Stimulated activated CD8-positive, alpha-beta memory T cell treated with anti-CD3 and anti-CD28 coated beads, Interleukin-7, amount 100 ng/mL, for 1 hour (primary cell): ENCODE data around the gene CKLF.

ENCODE experiments used
- DNase-seq, 2 donors: peaks; one replicate each; pipeline ENCODE4 v3.0.0-alpha.2; 2020; ENCODE audit warnings: low read depth in 2 of 2

Gene CKLF

DNA sequence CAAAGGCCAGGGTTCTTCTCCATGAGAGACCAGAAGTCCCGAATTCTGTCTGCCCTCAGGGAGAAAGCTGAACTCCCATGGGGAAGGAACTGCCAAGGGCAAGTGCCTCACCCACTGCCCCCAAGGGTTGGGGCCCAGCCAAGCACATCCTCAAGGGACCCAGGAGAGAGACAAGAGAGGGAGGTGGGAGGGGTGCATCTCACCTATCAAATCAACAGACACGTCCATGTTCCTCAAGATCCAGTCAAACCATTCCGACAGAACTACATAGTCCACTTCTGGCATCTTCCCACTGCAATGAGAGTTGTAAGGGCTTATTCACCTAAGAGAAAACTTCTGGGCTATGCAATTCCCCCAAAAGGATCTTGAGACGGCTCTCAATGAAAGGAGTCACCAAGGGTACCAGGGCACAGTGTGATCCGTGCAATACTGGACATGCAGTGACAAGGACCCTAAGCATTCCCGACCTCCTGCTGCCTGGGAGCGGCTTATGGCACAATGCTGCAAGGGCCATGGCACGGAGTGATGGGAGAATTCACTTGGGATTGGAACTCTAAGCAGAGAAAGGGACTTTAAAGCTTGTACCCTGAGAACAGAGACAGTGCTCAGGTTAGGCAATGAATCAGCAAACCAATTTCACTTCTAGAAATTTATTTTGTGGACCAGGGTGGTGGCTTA lies 34.7 kb upstream of the CKLF start:
- DNase-seq, result no peak

DNA sequence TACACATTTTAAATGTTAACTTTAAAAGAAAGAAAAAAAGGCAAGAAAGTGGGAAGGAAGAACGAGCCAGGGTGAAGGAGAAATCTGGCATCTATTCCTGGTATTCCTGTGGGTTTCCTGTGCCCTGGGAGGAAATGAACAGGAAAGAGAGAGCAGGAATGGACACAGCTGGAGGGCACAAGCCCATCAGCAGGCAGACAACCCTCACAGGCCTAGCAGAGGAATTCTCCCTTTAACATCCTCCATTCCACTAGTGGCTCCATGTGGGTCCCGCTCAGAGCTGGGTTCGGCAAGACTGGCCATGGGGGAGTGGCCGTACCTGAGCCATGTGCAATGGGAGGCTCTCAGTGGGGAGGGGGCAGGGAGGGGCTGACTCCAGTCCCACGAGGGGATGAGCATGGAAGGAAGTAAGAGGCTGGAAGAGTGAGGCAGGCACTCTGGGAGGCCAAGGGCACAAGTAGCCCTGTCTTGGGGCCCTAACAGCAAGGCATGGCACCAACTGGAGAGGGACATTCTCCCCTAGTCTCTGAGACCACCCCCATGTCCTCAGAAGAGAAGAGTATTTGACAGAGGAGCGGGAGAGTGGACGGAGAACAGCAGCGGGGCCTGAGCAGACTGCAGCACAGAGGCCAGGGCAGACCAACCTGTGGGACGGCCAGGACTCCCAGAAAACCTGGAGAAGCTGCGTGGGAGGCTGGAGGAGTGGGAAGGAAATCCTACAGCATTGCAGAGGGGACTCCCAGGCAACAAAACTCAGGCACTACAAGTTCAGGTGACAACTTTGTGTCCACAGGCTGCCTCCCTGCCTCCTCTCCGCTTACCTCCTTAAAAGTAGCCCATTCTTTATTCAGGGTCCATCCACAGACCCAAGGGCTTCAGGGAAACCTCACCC lies 32.6 kb upstream of the CKLF start:
- DNase-seq, result no peak

DNA sequence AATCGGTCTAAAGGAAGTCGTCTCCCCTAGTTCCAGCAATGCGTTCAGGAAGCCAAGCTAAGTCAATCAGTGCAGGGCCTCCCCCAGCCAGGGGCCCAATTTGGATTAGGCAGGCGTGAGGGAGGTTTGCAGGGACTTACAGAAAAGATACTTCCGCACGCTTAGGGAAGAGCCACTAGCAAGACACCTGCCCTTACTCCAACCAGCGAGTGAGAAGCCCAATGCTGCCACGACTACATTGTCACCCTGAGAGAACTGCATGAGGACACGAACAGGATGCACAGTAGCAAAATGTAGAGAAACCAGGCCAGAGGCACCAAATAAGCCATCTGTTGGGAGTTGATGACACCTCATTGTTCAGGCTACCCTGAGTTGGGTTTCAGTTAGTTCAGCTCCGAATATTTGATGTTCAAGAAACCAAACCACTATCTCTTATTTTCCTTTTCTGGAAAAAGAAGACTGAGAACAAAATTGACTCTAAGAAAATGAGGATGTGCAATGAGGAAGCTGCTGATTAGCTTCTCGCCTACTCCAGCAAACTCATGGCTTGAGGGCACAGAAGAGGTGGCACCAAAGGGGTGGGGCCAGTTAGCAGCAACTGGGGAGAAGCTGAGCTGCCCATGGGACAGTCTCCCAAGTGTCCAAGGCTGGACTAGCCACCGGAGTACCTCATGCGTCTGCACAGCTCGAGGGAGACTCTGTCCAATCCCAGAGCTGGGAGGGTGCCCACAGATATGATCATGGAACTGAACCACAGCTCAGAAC lies 31.8 kb upstream of the CKLF start:
- DNase-seq, result no peak

DNA sequence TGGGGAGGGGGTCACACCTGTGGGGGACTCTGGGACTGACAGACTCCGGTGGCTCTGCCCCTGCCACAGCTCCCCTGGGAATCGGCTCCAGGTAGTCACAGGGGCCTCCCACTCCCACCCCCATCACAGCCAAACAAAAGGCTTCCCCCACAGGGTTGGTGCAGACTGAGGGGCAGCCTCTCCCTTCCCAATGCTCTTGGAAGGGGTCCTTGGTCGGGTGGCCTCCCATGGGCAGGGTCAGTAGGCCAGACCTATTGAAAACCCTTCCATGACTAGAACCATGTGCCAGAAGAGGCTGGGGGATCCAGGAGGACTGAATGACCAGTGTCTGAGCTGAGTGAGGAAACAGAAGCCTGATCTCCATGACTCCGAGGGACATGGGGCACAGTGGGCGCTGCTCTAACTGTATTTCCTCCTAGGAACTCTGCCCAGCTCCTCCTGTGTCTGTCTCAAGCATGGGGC lies 31.1 kb upstream of the CKLF start:
- DNase-seq, result no peak

DNA sequence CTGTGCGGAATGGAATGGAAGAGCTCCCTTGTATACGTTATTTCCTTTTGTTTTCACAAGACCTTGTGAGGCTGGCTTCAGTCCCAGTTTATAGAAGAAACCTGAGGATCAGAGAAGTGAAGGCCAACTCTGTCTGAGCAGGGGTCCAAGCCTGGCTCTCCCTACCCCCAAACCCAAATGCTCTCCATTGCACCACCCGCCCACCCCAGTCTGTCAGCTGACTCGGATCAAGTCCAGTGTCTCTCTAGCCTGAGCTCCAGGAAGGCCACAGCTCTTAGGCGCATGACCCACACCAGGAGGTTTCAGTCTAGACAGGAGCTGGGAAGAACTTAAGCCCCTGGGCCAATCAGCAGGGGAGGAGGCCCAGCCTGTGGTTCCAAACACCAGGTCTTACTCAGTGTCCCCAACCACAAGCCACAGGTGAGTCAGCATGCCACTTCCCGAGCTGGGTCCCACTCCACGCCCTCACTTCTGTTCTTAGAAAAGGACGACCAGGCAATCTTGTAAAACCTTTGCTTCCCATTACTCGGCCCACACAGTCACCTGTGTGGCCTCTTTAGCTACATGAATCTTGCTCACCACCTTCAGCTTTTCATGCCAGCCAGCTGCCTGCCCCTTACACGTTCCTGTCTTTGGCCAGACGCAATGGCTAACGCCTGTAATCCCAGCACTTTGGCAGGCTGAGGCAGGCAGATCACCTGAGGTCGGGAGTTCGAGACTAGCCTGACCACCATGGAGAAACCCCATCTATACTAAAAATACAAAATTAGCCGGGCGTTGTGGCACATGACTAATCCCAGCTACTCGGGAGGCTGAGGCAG lies 30.2 kb upstream of the CKLF start:
- DNase-seq, result peak; percentile 80 to 85

DNA sequence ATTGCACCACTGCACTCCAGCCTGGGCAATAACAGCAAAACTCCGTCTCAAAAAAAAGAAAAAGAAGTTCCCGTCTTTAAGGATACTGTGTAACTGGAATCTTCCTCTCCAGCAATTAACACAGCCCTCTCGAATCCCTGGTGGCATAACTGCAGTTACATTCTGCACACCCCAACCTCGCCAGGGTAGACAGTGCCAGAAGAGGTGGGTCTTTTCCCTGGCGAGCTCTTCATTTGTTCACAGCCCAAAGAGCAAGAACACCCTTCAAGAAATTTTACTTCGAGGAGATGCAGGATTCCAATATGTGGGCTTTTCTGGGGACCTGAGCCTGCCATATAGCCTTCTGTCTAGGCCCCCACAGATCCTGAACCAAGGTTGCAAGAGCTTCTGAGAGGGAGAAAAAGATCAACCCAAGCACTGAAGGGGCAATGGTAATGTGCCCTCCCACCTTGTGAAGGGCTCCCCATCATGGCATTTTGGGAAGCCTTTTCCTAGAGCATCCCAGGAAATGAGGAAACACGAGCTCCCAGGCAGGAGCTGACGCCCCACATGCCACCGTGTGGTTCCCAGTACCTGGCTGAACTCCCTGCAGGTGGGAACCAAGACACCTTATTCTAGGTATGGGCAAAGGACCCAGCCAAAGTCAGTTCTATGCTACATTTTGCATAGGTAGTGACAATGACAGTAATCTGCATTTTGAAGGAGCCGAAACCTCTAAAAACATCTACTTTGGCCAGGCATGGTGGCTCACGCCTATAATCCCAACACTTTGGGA lies 29.4 kb upstream of the CKLF start:
- DNase-seq, result no peak

DNA sequence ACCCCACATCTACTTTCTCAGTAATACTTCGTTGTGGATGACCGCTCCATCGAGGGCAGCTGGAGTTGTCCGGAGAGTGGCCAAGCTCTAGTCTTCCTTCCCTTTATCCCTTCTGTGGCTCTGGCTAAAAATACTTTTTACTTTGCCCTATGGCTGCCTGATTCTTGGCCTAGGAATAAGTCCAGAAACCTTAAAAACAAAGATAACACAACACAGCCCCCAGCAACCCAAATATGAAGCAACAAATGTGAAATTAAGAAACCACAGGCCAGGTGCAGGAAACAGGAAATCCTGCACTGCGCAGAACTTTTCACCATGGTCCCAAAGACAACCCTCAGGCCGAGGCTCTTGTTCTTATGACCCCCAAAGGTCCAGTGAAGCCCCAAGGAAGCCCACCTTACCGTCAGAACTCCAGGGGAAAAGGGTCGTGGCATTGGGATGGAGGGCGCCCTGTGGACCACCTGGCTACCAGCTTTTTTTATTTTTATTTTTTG lies 28.5 kb upstream of the CKLF start:
- no peak for DNase-seq

DNA sequence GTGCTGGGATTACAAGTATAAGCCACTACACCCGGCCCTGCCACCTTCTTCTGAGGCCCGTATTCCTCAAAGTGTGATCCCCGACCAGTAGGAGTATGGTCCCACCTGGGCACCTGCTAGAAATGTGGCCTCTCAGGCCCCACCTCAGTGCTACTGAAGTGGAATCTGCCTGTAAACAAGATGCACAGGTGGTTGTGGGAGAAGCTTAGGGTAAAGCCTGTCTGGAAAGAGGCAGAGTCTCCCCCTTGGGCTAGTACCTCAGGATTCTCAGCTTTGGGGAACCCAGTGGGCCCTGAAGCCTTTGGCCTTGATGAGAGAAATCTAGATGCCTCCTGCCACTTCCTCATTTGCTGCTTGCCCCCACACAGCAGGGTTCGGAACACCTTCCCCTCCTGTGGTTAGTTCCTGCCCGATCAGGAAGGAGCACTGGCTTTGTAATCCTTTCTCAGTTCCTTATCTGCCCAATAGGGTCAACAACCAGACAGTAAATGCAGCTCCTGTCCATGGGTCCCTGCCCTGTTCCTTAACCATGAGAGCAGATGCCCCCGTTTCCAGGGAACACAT lies 27.7 kb upstream of the CKLF start:
- no peak for DNase-seq

DNA sequence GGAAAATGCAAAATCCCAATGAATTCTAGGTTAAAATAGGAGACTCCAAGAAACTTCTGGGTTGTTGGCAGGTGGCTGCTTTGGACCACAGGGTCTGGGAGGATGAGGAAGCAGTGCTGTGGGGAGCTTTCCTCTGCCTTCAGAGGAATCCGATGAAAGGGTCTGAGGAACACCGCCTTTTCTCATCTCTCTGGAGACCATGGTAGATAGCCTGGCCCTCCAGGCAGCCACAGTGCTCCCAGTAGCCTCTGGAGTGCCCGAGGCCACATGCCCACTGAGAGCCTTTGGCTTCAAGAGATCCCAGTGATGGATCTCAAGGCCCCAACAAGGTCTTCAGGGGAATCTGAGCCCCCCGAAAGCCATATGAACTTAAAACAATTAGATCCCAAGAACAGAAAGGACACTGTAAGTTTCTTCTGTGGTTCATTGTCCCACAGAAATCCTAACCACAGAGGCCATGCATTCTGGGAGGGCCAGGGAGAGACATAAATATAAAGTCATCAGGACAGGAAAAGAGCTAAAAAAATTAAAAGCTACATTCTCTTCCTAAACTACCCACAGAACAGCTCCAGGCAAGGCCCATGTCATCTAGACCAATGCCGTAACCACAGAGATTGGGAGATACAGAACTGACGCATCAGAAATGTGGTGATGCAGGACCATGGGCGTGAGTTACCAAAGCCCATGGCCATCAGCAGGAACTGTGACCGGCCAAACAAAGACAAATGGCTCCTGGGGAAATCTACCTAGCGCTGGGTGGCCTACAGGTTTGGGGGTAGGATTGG lies 26.8 kb upstream of the CKLF start:
- no peak for DNase-seq

DNA sequence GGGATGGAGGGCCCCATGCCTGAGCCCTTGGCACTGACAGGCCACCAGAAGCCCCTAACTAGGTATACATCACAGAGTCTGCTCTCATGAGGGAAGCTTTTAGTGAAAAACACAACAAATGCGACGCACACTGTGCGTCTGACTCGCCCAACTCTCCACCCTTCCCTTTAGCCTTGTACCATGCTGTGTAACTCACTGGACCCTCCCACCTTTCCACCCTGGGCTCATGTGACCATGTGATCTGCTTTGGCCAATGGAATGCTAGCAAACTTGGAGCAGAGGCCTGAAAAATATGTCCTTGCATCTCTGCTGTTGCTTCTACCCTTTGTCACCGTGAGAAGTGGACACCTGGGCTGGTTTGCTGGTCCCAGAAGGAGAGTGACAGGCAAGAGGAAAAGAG lies 24.1 kb upstream of the CKLF start:
- DNase-seq, result no peak

DNA sequence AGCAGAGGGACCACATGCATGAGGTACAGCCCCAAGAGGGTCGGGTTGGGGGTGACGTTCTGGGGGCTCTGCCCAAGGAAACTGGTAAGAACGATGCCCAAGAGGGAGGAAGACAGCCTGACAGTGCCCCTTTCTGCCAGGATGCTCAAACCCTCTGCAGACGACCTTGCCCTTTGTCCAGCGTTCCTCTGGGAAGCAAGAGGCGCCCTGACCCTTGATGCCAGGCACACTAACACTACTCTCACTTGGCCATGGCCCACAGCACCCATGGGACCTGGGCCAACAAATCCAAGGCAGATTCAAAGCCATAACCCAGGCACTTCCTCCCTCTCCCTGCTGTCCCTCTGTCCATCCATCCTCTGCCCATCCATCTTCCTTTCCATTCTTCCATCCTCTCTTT lies 22.9 kb upstream of the CKLF start:
- no peak for DNase-seq

DNA sequence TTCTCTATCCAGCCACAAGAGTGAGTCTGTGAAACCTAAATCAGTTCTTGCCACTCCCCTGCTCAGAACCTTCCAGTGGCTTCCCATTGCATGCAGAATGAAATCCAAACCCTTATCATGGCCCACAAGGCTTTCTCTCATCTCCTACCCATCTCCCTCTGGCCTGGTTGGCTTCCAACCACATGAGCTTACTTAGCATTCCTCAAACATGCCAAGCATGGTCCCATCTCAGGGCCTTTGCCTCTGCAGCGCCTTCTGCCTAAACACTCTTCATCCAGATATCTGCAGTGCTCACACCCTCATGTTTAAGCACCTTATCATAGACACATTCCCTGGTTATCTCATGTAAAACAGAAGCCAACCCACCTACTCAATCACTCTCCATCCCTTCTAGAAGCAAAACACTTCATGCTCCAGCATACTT lies 18.0 kb upstream of the CKLF start:
- no peak for DNase-seq

DNA sequence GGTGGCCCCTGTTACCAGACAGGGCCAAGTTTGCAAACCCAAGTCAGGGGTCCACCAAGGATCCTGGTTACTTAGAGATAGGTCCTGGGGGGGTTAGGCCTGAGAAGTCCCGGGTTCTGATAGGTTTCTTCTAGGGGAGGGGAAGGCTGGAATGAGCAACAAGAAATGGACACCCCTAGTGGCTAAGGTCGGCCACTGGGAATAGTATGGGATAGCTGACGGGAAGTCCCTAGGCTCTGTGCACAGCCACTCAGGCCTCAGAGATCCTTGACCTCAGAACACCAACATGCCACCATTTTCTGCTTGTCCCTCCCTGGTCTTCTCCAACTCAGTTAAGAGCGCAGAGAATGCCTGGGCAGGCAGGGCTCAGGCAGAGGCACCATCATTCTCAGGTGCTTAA lies 15.9 kb upstream of the CKLF start:
- DNase-seq, result no peak

DNA sequence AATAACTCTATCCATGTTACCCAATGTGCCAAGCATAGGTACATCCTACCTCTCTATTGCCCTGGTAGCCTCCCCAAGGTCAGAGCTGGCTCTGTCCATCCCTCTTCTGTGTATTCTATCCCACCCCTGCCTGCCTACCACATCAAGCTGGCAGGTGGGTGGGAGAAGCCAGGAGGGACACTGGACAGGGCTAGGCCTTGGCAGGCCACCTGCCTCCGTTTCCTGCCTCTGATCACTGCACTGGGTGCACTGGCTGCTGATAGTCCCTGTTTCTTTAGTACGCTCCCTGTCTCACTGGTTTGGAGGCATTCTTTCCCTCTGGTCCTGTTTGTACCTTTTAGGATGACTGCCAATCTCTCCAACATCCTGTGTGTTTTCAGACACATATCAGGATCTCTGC lies 15.1 kb upstream of the CKLF start:
- DNase-seq, result no peak

DNA sequence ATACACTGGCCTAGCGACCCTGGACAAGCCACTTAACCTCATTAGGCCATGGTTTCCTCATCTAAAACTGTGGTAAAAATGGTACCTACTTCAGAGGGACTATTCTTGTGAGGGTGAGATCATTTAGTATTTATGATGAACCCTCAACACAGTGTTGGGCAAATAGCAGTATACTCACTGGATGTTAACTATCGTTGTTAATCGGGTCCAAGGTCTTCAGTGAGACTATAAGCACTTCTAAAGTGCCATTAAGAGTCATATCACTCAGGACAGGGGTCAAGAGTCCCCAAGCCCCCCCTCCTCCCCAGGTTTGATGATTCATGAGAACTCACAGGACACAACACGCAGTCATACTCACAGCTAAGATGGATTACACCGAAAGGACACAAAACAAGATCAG lies 13.5 kb upstream of the CKLF start:
- no peak for DNase-seq

DNA sequence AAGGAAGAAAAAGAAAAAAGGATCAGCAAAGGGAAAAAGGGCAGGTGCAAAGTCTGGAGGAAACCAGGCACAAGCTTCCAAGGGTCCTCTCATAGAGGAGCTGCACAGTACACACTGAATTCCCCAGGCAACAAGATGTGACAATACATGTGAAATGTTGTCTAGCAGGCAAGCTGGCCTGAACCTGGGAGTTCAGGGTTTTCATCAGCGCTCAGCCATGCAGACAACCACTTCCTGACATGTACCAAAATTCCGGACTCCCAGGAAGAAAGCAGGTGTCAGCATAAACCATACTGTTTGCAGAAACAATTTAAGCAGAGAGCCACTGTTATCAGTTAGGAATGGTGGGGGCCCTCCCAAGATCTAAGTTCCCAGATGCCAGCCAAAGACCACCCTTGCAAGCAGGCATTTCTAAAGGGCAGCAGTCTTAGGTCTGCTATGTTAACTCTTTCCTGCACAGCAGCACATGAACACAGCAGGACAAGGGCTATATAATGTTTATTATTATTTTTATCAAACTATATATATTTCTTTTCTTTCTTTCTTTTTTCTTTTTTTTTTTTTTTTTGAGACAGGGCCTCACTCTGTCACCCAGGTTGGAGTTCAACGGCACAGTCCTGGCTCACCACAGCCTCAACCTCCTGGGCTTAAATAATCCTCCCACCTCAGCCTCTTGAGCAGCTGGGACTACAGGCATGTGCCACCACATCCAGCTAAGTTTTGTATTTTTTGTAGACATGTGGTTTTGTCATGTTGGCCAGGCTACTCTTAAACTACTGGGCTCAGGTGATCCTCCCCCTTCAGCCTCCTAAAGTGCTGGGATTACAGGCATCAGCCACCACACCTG lies 12.5 kb upstream of the CKLF start:
- no peak for DNase-seq

DNA sequence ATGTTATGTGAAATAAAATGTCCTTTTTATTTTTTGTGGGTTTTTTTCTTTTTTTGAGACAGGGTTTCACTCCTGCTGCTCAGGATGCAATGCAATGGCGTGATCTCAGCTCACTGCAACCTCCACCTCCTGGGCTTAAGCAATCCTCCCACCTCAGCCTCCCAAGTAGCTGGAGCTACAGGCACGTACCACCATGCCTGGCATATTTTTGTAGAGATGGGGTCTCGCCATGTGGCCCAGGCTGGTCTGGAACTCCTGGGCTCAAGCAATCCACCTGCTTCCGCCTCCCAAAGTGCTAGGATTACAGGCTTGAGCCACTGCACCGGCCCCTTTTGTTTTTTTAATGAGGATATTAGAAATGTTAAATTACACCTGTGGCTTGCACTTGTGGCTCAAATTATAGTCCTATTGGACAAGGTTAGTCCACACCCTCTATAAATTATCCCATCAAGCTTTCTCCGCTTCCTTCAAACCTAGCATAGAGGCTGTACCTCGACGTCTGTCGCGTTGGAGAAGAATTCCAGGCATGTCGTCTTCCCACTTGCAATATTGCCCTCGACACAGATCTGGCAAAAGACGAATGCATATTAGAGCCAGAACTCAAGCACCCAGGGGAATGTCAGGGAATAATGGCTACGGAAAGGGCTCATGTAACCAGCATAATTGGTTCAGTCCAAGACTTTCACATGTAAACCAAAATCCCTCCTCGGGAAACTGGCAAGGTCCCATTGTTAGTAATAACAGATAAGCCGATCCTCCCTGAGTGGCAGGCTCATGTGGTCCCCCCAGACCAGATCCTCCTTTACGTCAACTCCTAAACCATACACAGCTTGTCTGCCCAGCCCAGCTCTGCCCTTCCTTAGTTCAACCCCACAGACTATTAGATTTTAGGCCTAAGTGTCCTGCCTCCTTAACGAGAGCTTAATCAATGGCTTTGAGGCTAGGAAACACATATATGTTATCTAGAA lies 10.7 kb upstream of the CKLF start:
- no peak for DNase-seq
